BLaER1 treated with 17β-estradiol and CSF1 and Interleukin-3, amounts not matched to agents 10 nM and 100 nM (cell line): Measurements from ENCODE around the gene AUTS2.

Source experiments
- H3K27ac ChIP-seq, 11 experiments: shearing (Covaris generic); formaldehyde crosslinking; 2 replicates each; pipeline ENCODE4 v1.8.1; 2022
- H3K27me3 ChIP-seq, 11 experiments: shearing (Covaris generic); formaldehyde crosslinking; 2 replicates each; pipeline ENCODE4 v1.8.1; 2022
- H3K36me3 ChIP-seq, 11 experiments: shearing (Covaris generic); formaldehyde crosslinking; 2 replicates each; pipeline ENCODE4 v1.8.1; 2022
- H3K4me1 ChIP-seq, 10 experiments: shearing (Covaris generic); formaldehyde crosslinking; 2 replicates each; pipeline ENCODE4 v1.8.1; 2022
- H3K4me2 ChIP-seq, 11 experiments: shearing (Covaris generic); formaldehyde crosslinking; 2 replicates each; pipeline ENCODE4 v1.8.1; 2022
- H3K4me3 ChIP-seq, 10 experiments: shearing (Covaris generic); formaldehyde crosslinking; 2 replicates each; pipeline ENCODE4 v1.8.1; 2022
- H3K9ac ChIP-seq, 11 experiments: shearing (Covaris generic); formaldehyde crosslinking; 2 replicates each; pipeline ENCODE4 v1.8.1; 2022
- H3K9me3 ChIP-seq, 11 experiments: shearing (Covaris generic); formaldehyde crosslinking; replicated peaks in 1 of 11; 2 replicates each; pipeline ENCODE4 v1.8.1; 2022
- H4K20me1 ChIP-seq, 11 experiments: shearing (Covaris generic); formaldehyde crosslinking; 2 replicates each; pipeline ENCODE4 v1.8.1; 2022
- Cebpa-rat ChIP-seq, 11 experiments: shearing (Covaris generic); IDR thresholded peaks; 2 replicates each; pipeline ENCODE4 v1.8.1; 2022

Gene AUTS2

DNA sequence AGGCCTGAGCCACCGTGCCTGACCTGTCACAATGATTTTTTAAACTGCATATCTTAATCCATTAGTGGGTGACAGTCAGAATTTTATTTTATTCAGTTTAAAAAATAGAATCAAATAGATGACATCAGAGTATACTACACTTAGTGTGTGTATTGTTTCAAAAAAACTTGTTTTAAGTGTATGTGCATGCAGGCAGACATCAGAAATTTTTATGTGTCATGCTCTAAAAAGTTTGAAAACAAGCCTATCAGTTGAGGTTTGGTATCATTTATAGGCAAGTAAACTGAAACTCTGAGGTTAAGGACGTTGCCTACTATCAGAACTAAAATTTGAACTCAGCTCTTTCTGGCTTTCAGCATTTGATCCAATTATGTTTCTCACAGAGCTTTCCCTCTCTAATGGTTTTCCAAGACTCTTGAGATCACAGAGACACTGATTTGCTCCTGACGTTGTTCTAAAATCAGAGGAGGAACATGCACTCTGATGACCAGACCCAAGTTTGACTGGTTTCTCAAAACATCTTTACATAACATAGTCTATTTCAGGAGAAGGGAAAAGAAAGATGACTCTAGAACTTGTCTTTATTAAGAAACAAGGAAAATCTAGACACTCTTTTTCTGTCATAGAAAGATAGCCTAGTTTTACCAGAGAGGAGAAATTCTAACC lies 188.6 kb downstream of the AUTS2 start:
- peaks cover 15 to 37% (median 28%) of the 10 kb centered on the region in 11 experiments for H3K9me3 ChIP-seq
- peak overlapping the region in 5 of 11 experiments; percentile 2 to 52 (median 46); a peak in 6 of 22 replicates for H3K4me2 ChIP-seq

DNA sequence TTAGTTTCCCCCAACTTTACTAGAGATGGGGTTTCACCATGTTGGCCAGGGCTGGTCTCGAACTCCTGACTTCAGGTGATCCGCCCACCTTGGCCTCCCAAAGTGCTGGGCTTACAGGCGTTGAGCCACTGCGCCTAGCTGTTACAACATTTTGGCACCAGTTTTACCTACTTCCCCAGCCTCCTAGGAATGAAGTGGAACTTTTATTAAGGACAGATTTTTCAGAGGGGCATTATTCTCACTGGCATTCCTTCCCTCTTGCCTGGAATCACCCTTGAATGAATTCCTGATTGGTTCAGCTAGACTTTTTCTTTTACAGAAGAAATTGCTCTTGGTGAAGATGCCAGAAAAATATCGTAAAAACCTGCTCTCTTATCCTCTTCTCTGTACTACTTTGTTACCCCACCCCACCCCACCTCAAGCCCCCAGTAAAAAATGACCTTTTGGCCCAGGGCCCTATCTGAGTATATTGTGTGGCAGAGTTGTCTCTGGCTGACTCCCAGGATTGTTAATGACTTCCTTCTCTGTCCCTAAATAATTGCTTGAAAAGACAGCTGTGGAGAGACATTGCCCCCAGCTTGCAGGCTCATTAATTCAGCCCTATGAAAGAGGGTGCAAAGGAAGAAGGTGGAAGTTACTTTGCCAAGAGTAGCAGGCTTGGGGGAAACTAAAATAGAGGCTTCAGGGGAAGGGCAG lies 189.6 kb downstream of the AUTS2 start:
- H3K9ac ChIP-seq = no peak overlapping the region
- TF ChIP-seq Cebpa-rat (IDR thresholded peaks at IDR 0.05) = no peak

More for the DNA sequence above, 188.6 kb downstream of the AUTS2 start:
- H3K27me3 ChIP-seq = no peaks in the 10 kb centered on the region
- H3K4me3 ChIP-seq = no peak overlapping the region
- no peak for TF ChIP-seq Cebpa-rat (IDR thresholded peaks at IDR 0.05)
- peaks cover 0 to 18% (median 6%) of the 10 kb centered on the region in 11 experiments; a peak in 8 of 22 replicates for H3K36me3 ChIP-seq
- no peak overlapping the region for H3K27ac ChIP-seq
- H3K9ac ChIP-seq = no peak overlapping the region
- H3K4me1 ChIP-seq = peaks cover 6 to 46% (median 22%) of the 10 kb centered on the region in 10 experiments; a peak in 17 of 20 replicates
- peaks cover 0 to 67% (median 27%) of the 10 kb centered on the region in 11 experiments; a peak in 14 of 22 replicates for H4K20me1 ChIP-seq

DNA sequence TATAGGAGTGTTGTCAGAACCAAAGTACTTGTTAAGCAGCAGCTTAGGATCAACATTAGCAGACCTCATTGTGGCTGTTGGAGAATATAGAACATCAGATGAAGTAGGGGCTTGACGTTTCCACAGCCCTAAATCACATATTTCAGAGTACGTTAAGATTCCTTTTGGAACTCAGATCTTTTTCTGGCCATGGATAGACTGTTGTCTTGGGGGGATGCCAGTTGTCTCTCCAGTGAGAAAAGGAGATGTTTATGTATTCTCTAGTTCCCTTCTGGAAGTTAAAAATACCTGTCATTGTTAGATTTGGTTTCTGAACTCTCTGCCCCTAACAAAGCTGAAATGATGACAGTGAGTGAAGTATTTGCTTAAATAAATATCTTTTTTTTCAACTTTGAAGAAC lies 191.3 kb downstream of the AUTS2 start:
- Histone ChIP-seq H3K27me3 (no peaks in the 10 kb centered on the region), H4K20me1 (peaks cover 0 to 85% (median 46%) of the 10 kb centered on the region in 11 experiments; a peak in 18 of 22 replicates), H3K4me3 (no peak overlapping the region), H3K4me2 (no peak overlapping the region; a peak in 1 of 22 replicates), H3K9me3 (peaks cover 15 to 19% (median 18%) of the 10 kb centered on the region in 11 experiments), H3K36me3 (peaks cover 0 to 13% (median 4%) of the 10 kb centered on the region in 11 experiments; a peak in 6 of 22 replicates), H3K27ac (no peak overlapping the region), H3K9ac (no peak overlapping the region), H3K4me1 (peaks cover 6 to 46% (median 22%) of the 10 kb centered on the region in 10 experiments; a peak in 17 of 20 replicates)
- no peak for TF ChIP-seq Cebpa-rat (IDR thresholded peaks at IDR 0.05)

More for the DNA sequence above, 189.6 kb downstream of the AUTS2 start:
- Histone ChIP-seq H3K4me1 (peaks cover 6 to 46% (median 22%) of the 10 kb centered on the region in 10 experiments; a peak in 17 of 20 replicates), H3K4me2 (peak overlapping the region in 10 of 11 experiments; percentile 18 to 54 (median 42); a peak in 18 of 22 replicates), H3K4me3 (no peak overlapping the region), H3K9me3 (peaks cover 15 to 35% (median 28%) of the 10 kb centered on the region in 11 experiments), H3K27ac (no peak overlapping the region), H3K36me3 (peaks cover 0 to 18% (median 6%) of the 10 kb centered on the region in 11 experiments; a peak in 8 of 22 replicates), H3K27me3 (no peaks in the 10 kb centered on the region), H4K20me1 (peaks cover 0 to 68% (median 31%) of the 10 kb centered on the region in 11 experiments; a peak in 14 of 22 replicates)

- Histone ChIP-seq H3K4me1 (peaks cover 6 to 51% (median 27%) of the 10 kb centered on the region in 10 experiments; a peak in 17 of 20 replicates), H3K36me3 (peaks cover 0 to 3% (median 0%) of the 10 kb centered on the region in 11 experiments; a peak in 3 of 22 replicates), H3K9ac (no peak overlapping the region), H4K20me1 (peaks cover 0 to 93% (median 59%) of the 10 kb centered on the region in 11 experiments; a peak in 18 of 22 replicates), H3K9me3 (peaks cover 1 to 4% (median 2%) of the 10 kb centered on the region in 11 experiments; a peak in 19 of 22 replicates), H3K4me3 (no peak overlapping the region), H3K27ac (no peak overlapping the region), H3K27me3 (no peaks in the 10 kb centered on the region), H3K4me2 (no peak overlapping the region)
- no peak for TF ChIP-seq Cebpa-rat (IDR thresholded peaks at IDR 0.05)
Observed at GRCh38 chr7:69790977-69791724, 192.9 kb downstream of the AUTS2 start.

- Histone ChIP-seq H3K36me3 (no peaks in the 10 kb centered on the region), H3K27me3 (no peaks in the 10 kb centered on the region), H4K20me1 (peaks cover 0 to 90% (median 56%) of the 10 kb centered on the region in 11 experiments; a peak in 18 of 22 replicates), H3K4me3 (no peak overlapping the region), H3K4me1 (peaks cover 6 to 49% (median 29%) of the 10 kb centered on the region in 10 experiments; a peak in 17 of 20 replicates), H3K9ac (no peak overlapping the region), H3K9me3 (no peaks in the 10 kb centered on the region), H3K4me2 (no peak overlapping the region), H3K27ac (no peak overlapping the region)
- no peak for TF ChIP-seq Cebpa-rat (IDR thresholded peaks at IDR 0.05)
Observed at GRCh38 chr7:69791739-69792138, 193.5 kb downstream of the AUTS2 start.

DNA sequence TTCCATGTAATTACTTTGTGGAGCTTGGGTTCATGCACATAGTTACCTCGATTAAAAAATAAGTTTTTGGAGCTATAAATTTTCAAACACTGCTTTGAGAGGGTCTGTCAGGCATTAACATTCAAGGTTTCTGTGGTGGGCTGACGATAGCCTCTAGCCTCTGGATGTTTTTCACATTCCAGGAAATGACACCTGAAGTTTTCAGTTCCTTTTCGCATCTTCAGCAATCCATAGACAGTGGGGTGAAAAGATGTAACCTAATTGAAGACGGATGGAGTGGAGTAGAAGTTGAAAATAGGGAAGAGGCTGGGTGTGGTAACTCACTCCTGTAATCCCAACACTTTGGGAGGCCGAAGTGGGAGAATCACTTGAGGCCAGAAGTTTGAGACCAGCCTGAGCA lies 197.7 kb downstream of the AUTS2 start:
- no peak overlapping the region for H3K4me3 ChIP-seq
- no peaks in the 10 kb centered on the region for H3K9me3 ChIP-seq
- no peak for TF ChIP-seq Cebpa-rat (IDR thresholded peaks at IDR 0.05)
- peaks cover 0 to 51% (median 36%) of the 10 kb centered on the region in 10 experiments; a peak in 15 of 20 replicates for H3K4me1 ChIP-seq
- no peaks in the 10 kb centered on the region for H3K36me3 ChIP-seq
- no peaks in the 10 kb centered on the region for H3K27me3 ChIP-seq
- no peak overlapping the region for H3K27ac ChIP-seq
- no peak overlapping the region for H3K9ac ChIP-seq
- H3K4me2 ChIP-seq = peak overlapping the region in 1 of 11 experiments; percentile 5; a peak in 1 of 22 replicates
- H4K20me1 ChIP-seq = peaks cover 0 to 92% (median 43%) of the 10 kb centered on the region in 11 experiments; a peak in 17 of 22 replicates

GRCh38 chr7:69796416-69796815 lies 198.1 kb downstream of the AUTS2 start:
- Histone ChIP-seq H3K36me3 (no peaks in the 10 kb centered on the region), H3K4me3 (no peak overlapping the region), H3K9me3 (no peaks in the 10 kb centered on the region), H3K4me1 (peaks cover 0 to 54% (median 36%) of the 10 kb centered on the region in 10 experiments; a peak in 15 of 20 replicates), H3K27me3 (no peaks in the 10 kb centered on the region), H4K20me1 (peaks cover 0 to 89% (median 43%) of the 10 kb centered on the region in 11 experiments; a peak in 17 of 22 replicates), H3K9ac (no peak overlapping the region), H3K4me2 (peak overlapping the region in 1 of 11 experiments; percentile 5; a peak in 1 of 22 replicates), H3K27ac (no peak overlapping the region)
- TF ChIP-seq Cebpa-rat (IDR thresholded peaks at IDR 0.05) = no peak

DNA sequence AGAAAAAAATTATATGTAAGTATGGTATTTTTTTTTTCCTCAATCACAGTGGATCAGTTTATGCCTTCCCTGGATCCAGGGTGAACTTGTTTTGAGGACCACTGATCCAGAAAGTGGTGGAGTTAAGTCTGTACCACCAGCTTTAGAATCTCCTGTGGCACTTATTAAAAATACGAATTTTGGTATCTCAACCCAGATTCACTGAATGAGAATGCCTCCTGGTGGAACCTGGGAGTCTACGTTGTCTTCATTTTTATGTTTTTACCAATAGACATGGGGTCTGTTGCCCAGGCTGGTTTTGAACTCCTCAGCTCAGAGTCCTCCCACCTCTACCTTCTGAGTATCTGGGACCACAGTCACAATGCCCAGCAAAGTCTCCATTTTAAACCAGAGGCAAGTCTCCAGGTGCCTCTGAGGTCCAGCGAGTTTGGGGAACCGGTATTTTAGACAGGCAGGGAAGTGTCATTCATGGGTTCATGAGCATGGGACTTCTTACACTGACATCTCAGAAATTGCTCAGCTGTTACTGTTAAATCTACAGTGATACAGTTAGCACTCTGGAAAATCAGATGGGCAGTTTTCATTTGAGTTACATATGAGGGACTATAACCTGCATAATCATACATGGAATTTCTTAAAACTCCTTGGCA lies 200.9 kb downstream of the AUTS2 start:
- H3K4me2 ChIP-seq = peak overlapping the region in 7 of 11 experiments; percentile 6 to 41 (median 31); a peak in 11 of 22 replicates
- H3K9ac ChIP-seq = no peak overlapping the region
- no peaks in the 10 kb centered on the region for H3K27me3 ChIP-seq

More for the DNA sequence above, 200.9 kb downstream of the AUTS2 start:
- H3K4me1 ChIP-seq = peaks cover 0 to 77% (median 49%) of the 10 kb centered on the region in 10 experiments; a peak in 16 of 20 replicates
- TF ChIP-seq Cebpa-rat (IDR thresholded peaks at IDR 0.05) = no peak
- H4K20me1 ChIP-seq = peaks cover 0 to 82% (median 35%) of the 10 kb centered on the region in 11 experiments; a peak in 16 of 22 replicates
- no peak overlapping the region for H3K4me3 ChIP-seq
- H3K27ac ChIP-seq = no peak overlapping the region
- H3K9me3 ChIP-seq = no peaks in the 10 kb centered on the region
- H3K36me3 ChIP-seq = peaks cover 0 to 7% (median 0%) of the 10 kb centered on the region in 11 experiments; a peak in 1 of 22 replicates
